ENCODE measurements around the gene DAPK3.
A peak's percentile ranks its signal among the peaks of the same experiment; 100 is the strongest.
"Not testable (repeated sequence)": the region's sequence is repeated elsewhere in the genome, so short reads cannot be mapped to it uniquely, and the experiment has no call there.

DAPK3 gene

GRCh38 chr19:3954107-3954506 is 16.8 kb downstream of the DAPK3 start:
- Histone ChIP-seq H3K36me3 (ENCODE audit: control insufficient read depth in 2 of 2, insufficient read depth in 1 of 2, low read length in 2 of 2) (peaks cover 9 to 19% of the 10 kb centered on the region in 2 experiments; a peak in 2 of 3 replicates), H3K27ac (ENCODE audit: extremely low read depth, low read depth, low read length) (no peak overlapping the region), H3K4me3 (ENCODE audit: low read depth, low read length) (no peak overlapping the region), H3K4me1 (ENCODE audit: control insufficient read depth, insufficient read depth, low read length) (no peaks in the 10 kb centered on the region), H3K9me3 (ENCODE audit: control insufficient read depth, insufficient read depth, low read depth, low read length) (no peaks in the 10 kb centered on the region)
- POLR2A ChIA-PET, result interaction anchor here (0.6 to 4.1 kb wide), 4 partner anchors 15 to 45 kb away, joined by 3 to 20 read pairs (median 6); partner anchors contain the start of gene EEF2
- TF ChIP-seq ZNF223 (tag by site-specific recombination; IDR thresholded peaks at IDR 0.05) (no peak), ZNF639 (tag by site-specific recombination; IDR thresholded peaks at IDR 0.05) (no peak), ZNF23 (tag by site-specific recombination; IDR thresholded peaks at IDR 0.05; ENCODE audit: borderline replicate concordance) (no peak), ZNF311 (tag by site-specific recombination; IDR thresholded peaks at IDR 0.05; ENCODE audit: borderline replicate concordance) (no peak), ZBTB1 (tag by site-specific recombination; IDR thresholded peaks at IDR 0.05) (no peak), SCRT2 (tag by site-specific recombination; IDR thresholded peaks at IDR 0.05) (no peak)
- TF ChIP-seq, protein P1, sequence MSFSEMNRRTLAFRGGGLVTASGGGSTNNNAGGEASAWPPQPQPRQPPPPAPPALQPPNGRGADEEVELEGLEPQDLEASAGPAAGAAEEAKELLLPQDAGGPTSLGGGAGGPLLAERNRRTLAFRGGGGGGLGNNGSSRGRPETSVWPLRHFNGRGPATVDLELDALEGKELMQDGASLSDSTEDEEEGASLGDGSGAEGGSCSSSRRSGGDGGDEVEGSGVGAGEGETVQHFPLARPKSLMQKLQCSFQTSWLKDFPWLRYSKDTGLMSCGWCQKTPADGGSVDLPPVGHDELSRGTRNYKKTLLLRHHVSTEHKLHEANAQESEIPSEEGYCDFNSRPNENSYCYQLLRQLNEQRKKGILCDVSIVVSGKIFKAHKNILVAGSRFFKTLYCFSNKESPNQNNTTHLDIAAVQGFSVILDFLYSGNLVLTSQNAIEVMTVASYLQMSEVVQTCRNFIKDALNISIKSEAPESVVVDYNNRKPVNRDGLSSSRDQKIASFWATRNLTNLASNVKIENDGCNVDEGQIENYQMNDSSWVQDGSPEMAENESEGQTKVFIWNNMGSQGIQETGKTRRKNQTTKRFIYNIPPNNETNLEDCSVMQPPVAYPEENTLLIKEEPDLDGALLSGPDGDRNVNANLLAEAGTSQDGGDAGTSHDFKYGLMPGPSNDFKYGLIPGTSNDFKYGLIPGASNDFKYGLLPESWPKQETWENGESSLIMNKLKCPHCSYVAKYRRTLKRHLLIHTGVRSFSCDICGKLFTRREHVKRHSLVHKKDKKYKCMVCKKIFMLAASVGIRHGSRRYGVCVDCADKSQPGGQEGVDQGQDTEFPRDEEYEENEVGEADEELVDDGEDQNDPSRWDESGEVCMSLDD (tag by site-specific recombination; IDR thresholded peaks at IDR 0.05), result no peak
- CTCF ChIA-PET, result interaction anchor here (1.0 kb wide), 1 partner anchor 250 kb away, joined by 3 read pairs; no protein-coding TSS in a partner anchor

DNA sequence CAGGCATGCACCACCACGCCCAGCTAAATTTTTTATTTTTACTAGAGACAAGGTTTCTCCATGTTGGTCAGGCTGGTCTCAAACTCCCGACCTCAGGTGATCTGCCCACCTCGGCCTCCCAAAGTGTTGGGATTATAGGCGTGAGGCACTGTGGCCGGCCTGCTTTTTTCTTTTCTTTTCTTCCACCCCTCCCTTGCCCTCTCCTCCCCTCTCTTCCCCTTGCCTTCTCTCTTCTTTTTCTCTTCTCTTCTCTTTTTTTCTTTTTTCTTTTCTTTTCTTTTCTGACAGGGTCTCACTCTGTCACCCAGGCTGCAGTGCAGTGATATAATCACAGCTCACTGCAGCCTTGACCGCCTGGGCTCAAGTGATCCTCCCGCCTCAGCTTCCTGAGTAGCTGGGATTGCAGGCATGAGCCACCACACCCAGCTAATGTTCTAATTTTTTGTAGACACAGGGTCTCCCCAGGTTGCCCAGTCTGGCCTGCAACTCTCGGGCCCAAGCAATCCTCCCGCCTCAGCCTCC is 18.1 kb downstream of the DAPK3 start:
- H3K27ac ChIP-seq (ENCODE audit: extremely low read depth, low read depth, low read length); H3K4me1 ChIP-seq (ENCODE audit: control insufficient read depth, insufficient read depth, low read length); H3K4me3 ChIP-seq (ENCODE audit: low read depth, low read length); H3K9me3 ChIP-seq (ENCODE audit: control insufficient read depth, insufficient read depth, low read depth, low read length); H3K36me3 ChIP-seq (ENCODE audit: control insufficient read depth in 2 of 2, insufficient read depth in 1 of 2, low read length in 2 of 2); CTCF ChIA-PET: not testable (repeated sequence)
- POLR2A ChIA-PET, result interaction anchor here (0.5 to 4.1 kb wide), 2 partner anchors 16 to 1938 kb away, joined by 5 to 20 read pairs; no protein-coding TSS in a partner anchor
- peak; percentile 46; the same call in 1 of the 2 replicates for TF ChIP-seq OSR2 (tag by site-specific recombination; IDR thresholded peaks at IDR 0.05)
- TF ChIP-seq PRDM1 (tag by site-specific recombination; IDR thresholded peaks at IDR 0.05), result 0 out of 2 replicates have a peak, but pooled peaks have one; percentile 27
- peak; percentile 51; the same call in 1 of the 2 replicates for TF ChIP-seq ZNF366 (tag by site-specific recombination; conservative IDR thresholded peaks at IDR 0.05)

DNA sequence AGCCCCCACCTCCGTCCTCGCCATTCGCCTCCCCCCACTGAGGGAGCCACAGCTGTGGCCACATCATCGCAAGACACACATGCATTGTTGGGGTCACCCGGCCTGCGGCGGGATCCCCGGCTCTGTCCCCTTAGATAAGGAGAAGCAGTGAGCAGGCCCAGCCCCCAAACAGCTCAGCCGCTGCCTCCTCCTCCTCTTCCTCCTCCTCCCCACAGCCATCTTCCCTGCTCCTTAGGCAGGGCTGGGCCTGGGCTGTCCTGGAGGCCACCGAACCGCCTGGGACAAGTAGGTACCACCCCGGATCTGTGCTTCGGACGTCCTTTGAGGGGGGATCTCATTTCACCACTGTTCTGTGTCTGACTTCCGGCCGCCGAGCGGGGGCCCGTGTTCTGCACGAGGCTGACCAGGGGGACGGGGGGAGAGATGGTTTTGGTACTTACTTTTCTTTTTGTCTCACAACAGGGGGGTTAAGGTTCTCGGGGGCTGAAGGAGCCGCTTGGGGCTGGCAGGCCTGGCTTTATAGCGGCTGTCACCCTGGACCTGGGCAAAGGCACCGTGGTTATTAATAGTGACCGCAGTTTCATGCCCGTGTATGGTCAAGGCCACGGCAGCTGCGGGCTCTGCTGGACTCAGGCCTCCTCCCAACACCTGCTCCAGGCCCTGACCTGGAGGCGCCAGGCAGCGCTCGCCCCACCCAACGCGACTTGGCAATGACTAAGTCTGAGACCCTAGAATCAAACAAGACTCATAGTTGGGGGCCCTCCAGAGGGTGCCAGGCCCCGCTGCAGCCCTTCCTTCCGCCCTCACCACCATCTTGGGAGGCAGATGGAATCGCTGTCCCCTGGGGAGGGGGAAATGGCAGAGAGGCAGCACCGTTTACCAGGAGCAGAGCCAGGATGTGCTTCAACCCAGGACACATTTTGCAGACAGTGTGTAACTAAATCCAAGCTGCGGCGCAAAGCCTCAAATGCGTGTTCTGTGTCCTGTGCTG is 19.7 kb downstream of the DAPK3 start:
- peaks cover 0 to 1% of the 10 kb centered on the region in 2 experiments; a peak in 1 of 3 replicates for H3K36me3 ChIP-seq (ENCODE audit: control insufficient read depth in 2 of 2, insufficient read depth in 1 of 2, low read length in 2 of 2)
- ChIA-PET POLR2A (no interaction called here), CTCF (no interaction called here)
- no peaks in the 10 kb centered on the region for H3K4me1 ChIP-seq (ENCODE audit: control insufficient read depth, insufficient read depth, low read length)
- no peak overlapping the region for H3K4me3 ChIP-seq (ENCODE audit: low read depth, low read length)
- no peaks in the 10 kb centered on the region for H3K9me3 ChIP-seq (ENCODE audit: control insufficient read depth, insufficient read depth, low read depth, low read length)
- H3K27ac ChIP-seq (ENCODE audit: extremely low read depth, low read depth, low read length), result no peak overlapping the region
- TF ChIP-seq, protein P2, sequence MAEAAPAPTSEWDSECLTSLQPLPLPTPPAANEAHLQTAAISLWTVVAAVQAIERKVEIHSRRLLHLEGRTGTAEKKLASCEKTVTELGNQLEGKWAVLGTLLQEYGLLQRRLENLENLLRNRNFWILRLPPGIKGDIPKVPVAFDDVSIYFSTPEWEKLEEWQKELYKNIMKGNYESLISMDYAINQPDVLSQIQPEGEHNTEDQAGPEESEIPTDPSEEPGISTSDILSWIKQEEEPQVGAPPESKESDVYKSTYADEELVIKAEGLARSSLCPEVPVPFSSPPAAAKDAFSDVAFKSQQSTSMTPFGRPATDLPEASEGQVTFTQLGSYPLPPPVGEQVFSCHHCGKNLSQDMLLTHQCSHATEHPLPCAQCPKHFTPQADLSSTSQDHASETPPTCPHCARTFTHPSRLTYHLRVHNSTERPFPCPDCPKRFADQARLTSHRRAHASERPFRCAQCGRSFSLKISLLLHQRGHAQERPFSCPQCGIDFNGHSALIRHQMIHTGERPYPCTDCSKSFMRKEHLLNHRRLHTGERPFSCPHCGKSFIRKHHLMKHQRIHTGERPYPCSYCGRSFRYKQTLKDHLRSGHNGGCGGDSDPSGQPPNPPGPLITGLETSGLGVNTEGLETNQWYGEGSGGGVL (tag by site-specific recombination; IDR thresholded peaks at IDR 0.05), result no peak
- TF ChIP-seq KLF7 (tag by site-specific recombination; IDR thresholded peaks at IDR 0.05; ENCODE audit: borderline replicate concordance) (no peak), YY2 (tag by site-specific recombination; IDR thresholded peaks at IDR 0.05) (no peak), KLF1 (tag by site-specific recombination; IDR thresholded peaks at IDR 0.05) (no peak), ZNF600 (tag by site-specific recombination; IDR thresholded peaks at IDR 0.05) (0 out of 2 replicates have a peak, but pooled peaks have one; percentile 24)
